ENCODE data around the gene MCU.
"Not testable (repeated sequence)": the region's sequence is repeated elsewhere in the genome, so short reads cannot be mapped to it uniquely, and the experiment has no call there.

The MCU gene

GRCh38 chr10:72691863-72692743 lies at the start of gene MCU:
Gene MCU (plus strand): TSS chr10:72692143. CDS start chr10:72692152, 9 bp downstream.
- H3K36me3 ChIP-seq (ENCODE audit: control insufficient read depth, insufficient read depth, low read length): no peaks in the 10 kb centered on the region
- H3K4me3 ChIP-seq (ENCODE audit: low read depth, low read length): peak within 1 kb of the TSS; percentile 95
- peaks cover 24% of the 10 kb centered on the region for H3K4me1 ChIP-seq (ENCODE audit: control insufficient read depth, insufficient read depth, low read length)
- no peaks in the 10 kb centered on the region for H3K27me3 ChIP-seq (ENCODE audit: control insufficient read depth, insufficient read depth, low read length)
- H3K9ac ChIP-seq (ENCODE audit: low read depth, low read length): peak within 1 kb of the TSS; percentile 88
- H3K27ac ChIP-seq (ENCODE audit: low read depth, low read length): peak within 1 kb of the TSS; percentile 68
- H3K9me3 ChIP-seq (ENCODE audit: control insufficient read depth, insufficient read depth, low read length): no peaks in the 10 kb centered on the region

DNA sequence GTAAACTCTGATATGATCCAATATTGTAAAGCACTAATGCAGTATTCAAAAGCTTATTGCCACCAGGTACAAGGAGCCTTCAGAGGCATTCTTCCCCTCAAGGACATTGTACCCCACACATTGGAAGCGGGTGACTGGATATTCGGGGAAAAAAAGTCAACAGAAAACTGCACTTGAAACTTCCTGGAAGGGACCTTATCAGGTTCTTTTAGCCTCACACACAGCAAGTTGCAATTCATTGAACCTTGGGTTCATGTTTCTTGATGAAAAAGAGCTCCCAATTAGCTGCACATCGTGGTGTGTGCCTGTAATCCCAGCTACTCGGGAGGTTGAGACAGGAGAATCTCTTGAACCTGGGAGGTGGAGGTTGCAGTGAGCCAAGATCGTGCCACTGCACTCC lies 49.6 kb upstream of the MCU start:
- no peaks in the 10 kb centered on the region for H3K27me3 ChIP-seq (ENCODE audit: control insufficient read depth, insufficient read depth, low read length)
- H3K27ac ChIP-seq (ENCODE audit: low read depth, low read length): no peak overlapping the region
- H3K36me3 ChIP-seq (ENCODE audit: control insufficient read depth, insufficient read depth, low read length): no peaks in the 10 kb centered on the region
- H3K4me3 ChIP-seq (ENCODE audit: low read depth, low read length): no peak overlapping the region
- H3K9ac ChIP-seq (ENCODE audit: low read depth, low read length): no peak overlapping the region
- H3K4me1 ChIP-seq (ENCODE audit: control insufficient read depth, insufficient read depth, low read length): no peaks in the 10 kb centered on the region
- H3K9me3 ChIP-seq (ENCODE audit: control insufficient read depth, insufficient read depth, low read length): no peaks in the 10 kb centered on the region

- no peak overlapping the region for H3K27ac ChIP-seq (ENCODE audit: low read depth, low read length)
- no peaks in the 10 kb centered on the region for H3K4me1 ChIP-seq (ENCODE audit: control insufficient read depth, insufficient read depth, low read length)
These were observed 46.6 kb upstream of the MCU start for GRCh38 chr10:72645263-72645858.

DNA sequence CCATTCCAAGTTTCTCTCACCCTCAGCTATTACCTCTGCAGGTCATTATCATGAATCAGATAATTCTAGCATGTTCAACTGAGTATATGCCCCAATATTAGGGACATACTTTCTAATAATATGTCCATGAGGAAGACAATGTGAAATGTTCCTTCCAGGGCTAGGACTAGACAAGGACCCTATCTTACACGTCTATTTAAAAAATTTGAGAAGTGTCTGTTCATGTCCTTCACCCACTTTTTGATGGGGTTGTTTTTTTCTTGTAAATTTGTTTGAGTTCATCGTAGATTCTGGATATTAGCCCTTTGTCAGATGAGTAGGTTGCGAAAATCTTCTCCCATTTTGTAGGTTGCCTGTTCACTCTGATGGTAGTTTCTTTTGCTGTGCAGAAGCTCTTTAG lies 45.0 kb upstream of the MCU start:
- not testable (repeated sequence) for H3K36me3 ChIP-seq (ENCODE audit: control insufficient read depth, insufficient read depth, low read length); H3K27ac ChIP-seq (ENCODE audit: low read depth, low read length); H3K9ac ChIP-seq (ENCODE audit: low read depth, low read length); H3K9me3 ChIP-seq (ENCODE audit: control insufficient read depth, insufficient read depth, low read length); H3K4me1 ChIP-seq (ENCODE audit: control insufficient read depth, insufficient read depth, low read length); H3K27me3 ChIP-seq (ENCODE audit: control insufficient read depth, insufficient read depth, low read length); H3K4me3 ChIP-seq (ENCODE audit: low read depth, low read length)

More at GRCh38 chr10:72645263-72645858, 46.6 kb upstream of the MCU start:
- no peak overlapping the region for H3K4me3 ChIP-seq (ENCODE audit: low read depth, low read length)
- no peaks in the 10 kb centered on the region for H3K9me3 ChIP-seq (ENCODE audit: control insufficient read depth, insufficient read depth, low read length)
- no peak overlapping the region for H3K9ac ChIP-seq (ENCODE audit: low read depth, low read length)
- H3K36me3 ChIP-seq (ENCODE audit: control insufficient read depth, insufficient read depth, low read length): no peaks in the 10 kb centered on the region
- H3K27me3 ChIP-seq (ENCODE audit: control insufficient read depth, insufficient read depth, low read length): no peaks in the 10 kb centered on the region

GRCh38 chr10:72648301-72648700 lies 43.6 kb upstream of the MCU start:
- no peaks in the 10 kb centered on the region for H3K27me3 ChIP-seq (ENCODE audit: control insufficient read depth, insufficient read depth, low read length)
- H3K4me1 ChIP-seq (ENCODE audit: control insufficient read depth, insufficient read depth, low read length): no peaks in the 10 kb centered on the region
- H3K9me3 ChIP-seq (ENCODE audit: control insufficient read depth, insufficient read depth, low read length): no peaks in the 10 kb centered on the region
- no peak overlapping the region for H3K27ac ChIP-seq (ENCODE audit: low read depth, low read length)
- no peak overlapping the region for H3K4me3 ChIP-seq (ENCODE audit: low read depth, low read length)
- H3K9ac ChIP-seq (ENCODE audit: low read depth, low read length): no peak overlapping the region
- H3K36me3 ChIP-seq (ENCODE audit: control insufficient read depth, insufficient read depth, low read length): no peaks in the 10 kb centered on the region

DNA sequence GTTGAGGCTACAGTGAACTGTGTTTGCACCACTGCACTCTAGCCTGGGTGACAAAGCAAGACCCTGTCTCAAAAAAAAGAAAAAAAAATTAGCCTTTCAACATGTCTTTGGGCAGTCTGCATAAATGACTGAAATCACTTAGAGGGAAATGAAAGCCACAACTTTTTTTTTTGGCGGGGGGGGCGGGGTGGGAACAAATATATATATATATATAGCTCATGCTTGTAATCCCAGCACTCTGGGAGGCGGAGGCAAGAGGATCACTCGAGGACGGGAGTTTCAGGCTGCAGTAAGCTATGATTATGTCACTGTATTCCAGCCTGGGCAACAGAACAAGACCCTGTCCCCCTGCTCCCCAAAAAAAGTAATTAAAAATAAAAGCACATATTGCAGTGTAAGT lies 42.7 kb upstream of the MCU start:
- H3K4me1 ChIP-seq (ENCODE audit: control insufficient read depth, insufficient read depth, low read length): no peaks in the 10 kb centered on the region

DNA sequence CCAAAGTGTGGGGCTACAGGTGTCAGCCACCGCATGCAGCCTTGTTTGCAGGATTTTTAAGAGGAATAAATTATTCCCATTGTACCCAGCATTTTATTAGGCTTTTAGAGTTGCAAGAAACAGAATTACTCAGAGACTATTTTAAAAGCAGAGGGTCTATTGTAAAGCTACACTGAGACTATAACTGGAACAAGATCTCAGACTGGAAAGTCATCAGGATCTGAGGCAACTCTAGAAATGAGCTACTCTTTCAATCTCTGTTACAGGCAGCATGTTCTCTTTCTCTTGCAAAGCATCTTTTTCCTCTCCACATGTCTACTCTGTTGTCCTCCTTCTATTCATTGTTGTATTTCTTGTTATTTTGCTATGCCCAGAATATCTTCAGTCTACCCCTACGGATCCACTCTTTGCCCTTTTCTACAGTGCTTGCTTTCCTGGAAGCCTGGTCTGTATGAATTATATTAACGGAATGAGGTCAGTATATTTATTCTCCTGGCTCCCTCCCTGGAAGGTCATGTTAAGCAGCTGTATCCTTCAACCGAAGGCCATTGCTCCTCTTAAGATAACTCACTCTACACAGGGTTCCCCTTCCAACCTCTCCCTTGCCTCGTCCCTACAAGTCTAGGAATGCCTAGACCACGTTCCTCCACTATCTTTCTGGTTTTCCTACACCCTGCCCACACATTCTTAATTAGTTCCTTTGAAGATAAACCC lies 38.4 kb upstream of the MCU start:
- no peak overlapping the region for H3K4me3 ChIP-seq (ENCODE audit: low read depth, low read length)
- no peak overlapping the region for H3K27ac ChIP-seq (ENCODE audit: low read depth, low read length)
- H3K9me3 ChIP-seq (ENCODE audit: control insufficient read depth, insufficient read depth, low read length): no peaks in the 10 kb centered on the region
- H3K9ac ChIP-seq (ENCODE audit: low read depth, low read length): no peak overlapping the region
- no peaks in the 10 kb centered on the region for H3K36me3 ChIP-seq (ENCODE audit: control insufficient read depth, insufficient read depth, low read length)
- no peaks in the 10 kb centered on the region for H3K4me1 ChIP-seq (ENCODE audit: control insufficient read depth, insufficient read depth, low read length)
- no peaks in the 10 kb centered on the region for H3K27me3 ChIP-seq (ENCODE audit: control insufficient read depth, insufficient read depth, low read length)

More for the DNA sequence above, 42.7 kb upstream of the MCU start:
- Histone ChIP-seq H3K4me3 (ENCODE audit: low read depth, low read length) (no peak overlapping the region), H3K27ac (ENCODE audit: low read depth, low read length) (no peak overlapping the region), H3K36me3 (ENCODE audit: control insufficient read depth, insufficient read depth, low read length) (no peaks in the 10 kb centered on the region), H3K27me3 (ENCODE audit: control insufficient read depth, insufficient read depth, low read length) (no peaks in the 10 kb centered on the region), H3K9me3 (ENCODE audit: control insufficient read depth, insufficient read depth, low read length) (no peaks in the 10 kb centered on the region), H3K9ac (ENCODE audit: low read depth, low read length) (no peak overlapping the region)

DNA sequence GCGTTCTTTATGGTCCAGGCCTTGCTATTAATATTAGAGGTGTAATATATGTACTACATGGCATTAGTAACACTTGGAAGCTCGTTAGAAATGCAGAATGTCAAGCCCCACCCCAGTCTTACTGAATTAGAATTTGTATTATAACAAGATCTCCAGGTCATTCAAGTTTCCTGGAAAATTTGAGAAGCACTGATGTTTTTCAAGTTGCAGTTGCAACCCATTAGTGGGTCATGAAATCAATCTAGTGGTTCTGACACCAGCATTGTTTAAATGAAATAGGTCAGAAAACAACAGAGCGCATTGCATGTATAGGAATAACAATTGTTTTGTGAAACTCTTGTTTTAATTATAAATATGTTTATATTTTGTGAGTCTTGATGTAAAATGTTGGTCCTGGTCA lies 37.2 kb upstream of the MCU start:
- H3K4me1 ChIP-seq (ENCODE audit: control insufficient read depth, insufficient read depth, low read length): no peaks in the 10 kb centered on the region
- no peaks in the 10 kb centered on the region for H3K27me3 ChIP-seq (ENCODE audit: control insufficient read depth, insufficient read depth, low read length)
- no peak overlapping the region for H3K9ac ChIP-seq (ENCODE audit: low read depth, low read length)
- no peaks in the 10 kb centered on the region for H3K9me3 ChIP-seq (ENCODE audit: control insufficient read depth, insufficient read depth, low read length)
- H3K36me3 ChIP-seq (ENCODE audit: control insufficient read depth, insufficient read depth, low read length): no peaks in the 10 kb centered on the region
- no peak overlapping the region for H3K27ac ChIP-seq (ENCODE audit: low read depth, low read length)
- no peak overlapping the region for H3K4me3 ChIP-seq (ENCODE audit: low read depth, low read length)

DNA sequence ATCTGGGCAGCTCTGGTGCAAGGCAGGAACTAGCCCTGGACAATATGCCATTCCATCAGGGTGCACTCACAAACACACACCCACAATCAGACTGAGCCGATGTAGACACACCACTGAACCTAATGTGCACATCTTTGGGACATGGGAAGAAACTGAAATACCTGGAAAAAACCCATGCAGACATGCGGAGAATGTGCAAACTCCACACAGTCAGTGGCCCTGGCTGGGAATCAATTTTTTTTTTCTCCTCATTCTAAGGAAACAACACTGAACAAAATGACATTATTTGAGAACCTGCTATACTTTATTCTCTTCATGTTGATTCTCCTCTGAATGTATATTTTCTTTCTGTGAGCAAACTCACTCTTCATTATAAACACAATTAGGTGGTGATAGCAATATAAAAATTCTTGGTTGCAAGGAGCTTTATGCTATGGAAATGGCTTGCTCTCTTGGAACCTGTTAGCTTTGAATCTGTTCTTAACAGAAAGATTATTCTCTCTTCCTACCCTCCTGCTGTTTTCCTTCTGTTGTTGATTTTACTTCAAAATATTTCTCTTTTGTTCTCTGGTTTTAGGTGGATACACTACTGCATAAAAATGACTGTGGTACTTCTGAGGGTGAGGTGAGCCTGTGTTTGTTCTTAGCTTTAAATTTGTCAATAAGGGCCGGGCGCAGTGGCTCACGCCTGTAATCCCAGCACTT lies 33.1 kb upstream of the MCU start:
- no peaks in the 10 kb centered on the region for H3K36me3 ChIP-seq (ENCODE audit: control insufficient read depth, insufficient read depth, low read length)
- H3K4me3 ChIP-seq (ENCODE audit: low read depth, low read length): no peak overlapping the region
- H3K27ac ChIP-seq (ENCODE audit: low read depth, low read length): no peak overlapping the region
- no peaks in the 10 kb centered on the region for H3K4me1 ChIP-seq (ENCODE audit: control insufficient read depth, insufficient read depth, low read length)
- H3K9ac ChIP-seq (ENCODE audit: low read depth, low read length): no peak overlapping the region
- H3K27me3 ChIP-seq (ENCODE audit: control insufficient read depth, insufficient read depth, low read length): no peaks in the 10 kb centered on the region
- no peaks in the 10 kb centered on the region for H3K9me3 ChIP-seq (ENCODE audit: control insufficient read depth, insufficient read depth, low read length)

- Histone ChIP-seq H3K27ac (ENCODE audit: low read depth, low read length) (no peak overlapping the region), H3K9me3 (ENCODE audit: control insufficient read depth, insufficient read depth, low read length) (no peaks in the 10 kb centered on the region), H3K4me1 (ENCODE audit: control insufficient read depth, insufficient read depth, low read length) (no peaks in the 10 kb centered on the region), H3K9ac (ENCODE audit: low read depth, low read length) (no peak overlapping the region), H3K36me3 (ENCODE audit: control insufficient read depth, insufficient read depth, low read length) (no peaks in the 10 kb centered on the region), H3K4me3 (ENCODE audit: low read depth, low read length) (no peak overlapping the region), H3K27me3 (ENCODE audit: control insufficient read depth, insufficient read depth, low read length) (no peaks in the 10 kb centered on the region)
These were observed 32.2 kb upstream of the MCU start for GRCh38 chr10:72659694-72660093.

Data from HUES48 (cell line).